Stimulated activated CD8-positive, alpha-beta memory T cell treated with anti-CD3 and anti-CD28 coated beads, Interleukin-15, amount 100 ng/mL, for 4 hours (primary cell): ENCODE data around the gene NRP1.
"Not testable (repeated sequence)": the region's sequence is repeated elsewhere in the genome, so short reads cannot be mapped to it uniquely, and the experiment has no call there.

Source experiments
- DNase-seq, 2 donors: peaks; one replicate each; pipeline ENCODE4 v3.0.0-alpha.2; 2020; ENCODE audit warnings: low read depth in 2 of 2

The NRP1 gene

DNA sequence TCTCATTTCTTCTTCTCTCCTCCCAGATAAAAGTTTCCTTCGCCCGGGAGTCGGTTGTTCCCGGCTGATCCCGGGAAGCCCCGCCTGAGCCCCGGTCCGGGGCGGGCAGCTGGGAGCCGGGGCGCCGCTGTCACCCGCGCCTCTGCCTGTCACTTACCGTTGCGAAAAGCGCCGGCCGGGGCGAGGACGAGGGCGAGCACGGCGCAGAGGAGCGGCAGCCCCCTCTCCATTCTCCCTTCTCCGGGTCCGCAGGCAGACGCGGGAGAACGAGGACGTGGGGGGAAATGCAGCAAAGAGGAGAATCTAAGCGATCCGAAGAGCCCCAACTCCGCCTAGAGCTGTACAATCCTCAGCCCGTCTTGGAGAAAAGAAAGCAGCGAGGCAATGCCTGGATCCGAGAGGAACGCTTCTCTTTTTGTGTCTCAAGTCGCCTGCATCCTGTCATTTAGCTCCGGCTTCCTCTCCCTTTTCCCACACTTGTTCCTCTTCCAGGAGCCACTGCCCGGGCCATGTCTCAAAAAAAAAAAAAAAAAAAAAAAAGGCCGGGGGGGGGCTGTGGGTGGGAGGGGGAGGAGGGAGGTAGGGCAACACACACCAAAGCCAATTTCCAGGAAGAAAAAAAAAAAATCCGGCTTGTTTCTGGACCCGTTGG, at the start of gene NRP1:
NRP1 (minus strand) TSS at position 515 of the 652 bp plus-strand sequence; CDS start at position 230, 285 bp downstream.
- no peak for DNase-seq

DNA sequence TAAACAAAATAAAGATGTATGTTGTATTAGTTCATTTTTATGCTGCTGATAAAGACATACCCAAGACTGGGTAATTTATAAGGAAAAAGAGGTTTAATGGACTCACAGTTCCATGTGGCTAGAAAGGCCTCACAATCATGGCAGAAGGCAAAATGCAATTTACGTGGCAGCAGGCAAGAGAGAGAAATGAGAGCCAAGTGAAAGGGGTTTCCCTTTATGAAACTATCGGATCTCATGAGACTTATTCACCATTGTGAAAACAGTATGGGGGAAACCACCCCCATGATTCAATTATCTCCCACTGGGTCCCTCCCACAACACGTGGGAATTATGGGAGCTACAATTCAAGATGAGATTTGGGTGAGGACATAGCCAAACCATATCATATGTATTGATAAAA, 49.7 kb upstream of the NRP1 start:
- DNase-seq: not testable (repeated sequence)

DNA sequence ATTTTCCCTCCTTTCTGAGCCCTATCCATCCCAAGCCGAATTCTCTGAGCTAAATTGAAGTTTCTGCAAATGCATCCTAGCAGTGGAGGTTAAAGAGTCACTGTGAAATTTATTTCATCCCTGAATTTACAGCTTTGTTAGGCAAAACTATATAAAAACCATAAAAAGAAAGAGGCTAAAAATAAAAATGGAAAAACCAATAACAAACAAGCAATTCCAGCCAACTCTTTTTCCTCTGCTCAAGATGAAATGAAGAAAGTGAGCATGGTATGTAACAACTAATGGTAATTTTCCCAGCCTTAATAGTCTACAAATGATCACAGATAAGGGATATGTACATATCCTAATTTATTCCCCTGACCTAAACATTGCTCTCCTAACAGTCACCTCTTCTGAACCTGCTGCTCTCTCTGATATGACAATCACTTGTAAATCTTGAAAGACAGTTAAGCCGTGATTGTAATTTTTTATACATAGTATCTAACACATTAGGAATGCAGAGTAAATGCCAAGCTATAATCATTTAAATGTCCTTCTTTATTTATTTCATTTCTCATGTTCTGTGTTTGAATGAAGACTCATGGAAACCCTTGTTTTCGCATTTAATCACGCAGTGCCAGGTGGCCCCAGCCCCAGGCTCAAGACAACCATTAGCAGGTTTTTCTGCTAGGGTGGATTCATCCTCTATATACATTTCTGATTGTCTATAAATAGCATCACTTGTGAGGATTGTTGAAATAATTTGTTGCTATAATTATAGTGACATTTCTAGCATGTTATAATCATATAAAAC, 48.6 kb upstream of the NRP1 start:
- DNase-seq: no peak

DNA sequence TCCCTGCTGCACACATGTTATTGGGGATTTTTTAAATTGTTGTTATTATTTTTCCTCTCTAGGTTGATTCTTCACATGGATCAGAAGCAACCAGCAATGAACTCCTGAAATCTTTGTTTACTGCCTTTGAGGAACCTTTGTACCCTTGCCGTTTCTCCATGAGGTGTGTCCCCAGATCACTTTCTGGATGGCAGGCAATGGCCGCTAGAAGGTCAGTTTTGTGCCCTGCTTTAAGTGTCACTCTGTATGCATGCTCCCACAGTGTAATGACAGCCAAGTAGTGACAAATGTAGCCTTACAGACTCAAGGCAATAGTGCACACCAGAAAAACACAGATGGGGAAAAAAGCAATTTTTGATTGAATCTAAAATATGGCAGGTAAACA, 47.7 kb upstream of the NRP1 start:
- DNase-seq: no peak

DNA sequence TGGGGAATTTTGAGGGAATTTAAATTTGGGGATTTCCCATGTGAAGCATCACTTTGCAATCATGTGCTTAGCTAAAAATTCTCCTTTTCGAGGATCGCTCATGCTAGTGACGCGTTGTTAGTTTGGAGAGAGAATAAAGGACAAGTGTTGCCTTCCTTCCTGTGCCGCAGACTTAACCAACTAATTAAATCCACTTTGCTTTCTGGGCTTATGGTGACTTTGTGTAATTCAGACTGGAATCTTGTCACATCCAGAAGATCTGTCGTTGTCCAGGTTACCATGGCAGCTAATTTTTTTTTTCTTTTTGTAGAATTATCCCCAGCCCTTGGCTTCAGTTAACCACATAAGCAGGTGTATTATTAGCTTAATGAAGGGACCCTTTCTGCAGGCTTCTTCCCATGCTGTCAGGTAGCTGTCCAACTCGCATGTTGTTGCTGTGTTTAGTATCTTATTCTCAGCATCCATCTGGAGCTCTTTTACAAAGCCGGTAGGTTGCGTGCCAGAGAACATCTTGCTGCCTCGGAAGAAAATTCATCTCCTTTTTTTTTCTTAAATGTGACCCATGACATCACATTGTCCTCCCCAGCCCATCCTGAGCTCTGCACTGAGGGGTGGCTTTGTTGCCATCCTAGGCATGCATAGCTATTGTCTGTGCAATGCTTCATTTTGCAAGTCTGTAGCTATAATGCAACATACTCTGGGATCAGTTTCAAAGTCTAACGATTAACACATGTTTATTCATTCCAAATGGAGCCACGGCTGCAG, 47.2 kb upstream of the NRP1 start:
- no peak for DNase-seq

DNA sequence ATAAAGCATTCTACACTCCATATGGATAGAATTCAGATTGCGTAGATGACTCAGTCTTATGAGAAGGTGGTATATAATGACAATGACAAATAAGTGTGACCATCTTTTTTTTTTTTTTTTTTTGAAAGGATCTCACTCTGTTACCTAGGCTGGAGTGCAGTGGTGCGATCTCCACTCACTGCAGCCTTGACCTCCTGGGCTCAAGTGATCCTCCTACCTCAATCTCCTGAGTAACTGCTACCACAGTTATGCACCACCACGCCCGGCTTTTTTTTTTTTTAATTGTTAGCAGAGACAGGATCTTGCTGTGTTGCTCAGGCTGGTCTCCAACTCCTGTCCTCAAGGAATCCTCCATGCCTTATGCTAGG, 43.2 kb upstream of the NRP1 start:
- no peak for DNase-seq

DNA sequence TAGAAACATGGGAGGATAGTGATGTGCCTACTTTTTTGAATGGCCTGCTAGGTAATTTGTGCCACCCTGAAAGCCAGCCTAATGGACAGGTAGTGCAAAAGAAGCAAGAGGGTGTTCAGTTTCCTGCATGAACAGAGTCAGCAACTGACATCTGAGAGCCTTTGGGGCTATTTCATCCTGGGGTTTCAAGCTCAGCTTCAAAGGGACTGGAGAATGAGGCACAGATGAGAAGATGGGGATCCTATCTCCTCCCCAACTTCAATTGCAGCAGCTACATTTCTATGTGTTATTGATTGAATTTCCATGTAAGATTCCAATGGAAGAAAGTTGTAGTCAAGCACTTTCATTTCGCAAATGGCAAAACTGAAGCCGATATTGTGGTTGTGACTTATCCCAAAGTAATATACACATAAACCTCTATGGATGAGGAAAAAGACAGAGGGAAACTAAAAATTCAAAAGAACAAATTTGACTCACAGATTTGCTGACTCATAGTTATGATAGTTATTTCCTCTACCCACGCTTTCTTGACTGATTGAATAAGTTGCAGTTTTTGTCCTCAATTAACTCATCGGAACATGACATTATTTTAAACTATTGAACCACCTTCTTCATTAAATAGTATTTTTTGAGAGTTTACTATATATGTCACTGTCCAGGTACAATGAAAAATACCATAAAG, 42.6 kb upstream of the NRP1 start:
- no peak for DNase-seq

DNA sequence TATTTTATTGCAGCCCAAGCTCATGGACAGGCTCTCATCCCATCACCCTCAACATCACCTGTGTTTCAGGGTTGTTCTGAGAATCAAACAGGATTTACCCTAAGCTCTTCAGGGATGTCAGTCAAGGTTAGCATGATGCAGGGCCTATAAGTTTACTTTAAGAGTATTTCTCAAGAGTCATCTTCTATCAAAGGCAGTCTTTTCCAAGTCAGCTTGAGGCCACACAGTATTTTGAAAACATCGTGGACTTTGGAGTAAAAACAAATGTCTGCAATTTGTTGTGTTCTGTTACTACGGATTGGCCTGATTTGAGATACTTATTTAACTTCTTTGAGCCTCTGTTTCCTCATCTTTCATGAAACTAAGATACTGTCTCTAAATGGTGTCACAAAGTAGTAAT, 42.0 kb upstream of the NRP1 start:
- no peak for DNase-seq

DNA sequence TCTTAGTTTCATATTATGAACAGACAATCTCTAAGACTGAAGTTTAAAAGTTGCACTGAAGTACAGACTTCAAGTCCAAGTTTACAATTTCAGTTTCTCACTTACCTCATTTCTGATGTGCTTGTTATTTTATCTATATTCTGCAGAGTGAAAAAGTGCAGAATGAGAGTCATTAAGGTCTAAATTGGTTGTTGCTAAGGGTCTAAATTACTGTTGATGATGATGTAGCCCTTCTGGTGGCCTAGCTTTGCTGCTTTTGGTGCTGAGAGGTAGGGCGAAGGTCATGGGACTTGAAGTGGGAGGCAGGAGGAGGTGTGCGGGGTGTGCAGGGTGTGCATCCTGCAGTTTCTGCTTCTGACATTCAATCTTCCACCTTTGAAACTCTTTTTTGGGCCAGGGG, 38.8 kb upstream of the NRP1 start:
- no peak for DNase-seq

DNA sequence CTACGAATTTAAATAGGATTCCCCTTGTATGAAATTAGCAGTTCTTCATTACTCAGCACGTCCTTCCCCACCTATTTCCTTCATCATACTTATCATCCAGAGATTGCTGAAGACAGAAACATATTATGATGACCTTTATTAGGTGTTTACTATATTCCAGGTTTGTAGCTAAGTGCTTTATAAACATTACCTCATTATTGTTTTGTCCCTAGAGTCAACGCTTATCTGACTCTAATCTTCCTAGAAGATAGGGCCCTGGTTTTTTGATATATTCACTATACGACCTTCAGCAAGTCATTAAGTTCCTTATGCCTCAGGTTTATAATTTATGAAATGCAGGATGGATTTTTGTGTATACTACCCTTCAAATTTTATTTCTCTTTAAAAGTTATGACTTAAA, 36.8 kb upstream of the NRP1 start:
- DNase-seq: no peak

DNA sequence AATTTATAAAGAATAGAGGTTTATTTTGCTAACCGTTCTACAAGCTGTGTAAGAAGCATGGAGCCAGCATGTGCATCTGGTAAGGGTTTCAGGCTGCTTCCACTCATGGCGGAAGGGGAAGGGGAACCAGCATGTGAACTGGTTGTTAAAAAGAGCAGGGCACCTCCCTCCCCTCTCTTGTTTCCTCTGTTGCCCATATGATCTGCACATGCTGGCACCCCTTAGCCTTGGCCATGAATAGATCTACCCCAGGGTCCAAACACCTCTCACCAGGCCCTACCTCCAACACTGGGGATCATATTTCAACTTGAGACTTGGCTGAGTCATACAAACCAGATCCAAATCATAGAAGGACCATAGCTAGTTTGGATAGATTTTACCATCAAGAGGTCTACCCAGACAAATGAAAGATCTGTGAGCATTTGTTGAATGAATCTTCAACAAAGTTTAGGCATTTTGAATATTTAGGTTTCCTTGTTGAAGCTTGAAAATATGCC, 36.0 kb upstream of the NRP1 start:
- DNase-seq: no peak

DNA sequence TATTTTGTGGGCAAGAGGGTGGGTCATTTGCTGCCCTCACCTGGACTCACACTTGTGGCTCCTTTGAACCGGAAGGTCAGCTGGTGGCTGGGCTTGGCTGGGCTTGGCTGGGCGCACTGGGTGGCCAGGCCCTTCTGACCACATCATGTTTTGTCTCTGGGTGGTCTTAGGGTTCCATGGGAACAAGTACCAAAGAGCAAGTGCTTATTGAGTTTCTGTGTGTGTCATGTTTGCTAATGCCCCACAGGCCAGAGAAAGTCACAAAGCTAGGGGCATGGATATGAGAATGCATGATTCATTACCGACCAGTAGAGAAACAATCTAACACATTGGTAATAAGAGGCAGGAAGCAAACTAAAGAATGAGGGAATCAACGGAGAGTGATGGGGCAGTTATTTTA, 33.6 kb upstream of the NRP1 start:
- no peak for DNase-seq

DNA sequence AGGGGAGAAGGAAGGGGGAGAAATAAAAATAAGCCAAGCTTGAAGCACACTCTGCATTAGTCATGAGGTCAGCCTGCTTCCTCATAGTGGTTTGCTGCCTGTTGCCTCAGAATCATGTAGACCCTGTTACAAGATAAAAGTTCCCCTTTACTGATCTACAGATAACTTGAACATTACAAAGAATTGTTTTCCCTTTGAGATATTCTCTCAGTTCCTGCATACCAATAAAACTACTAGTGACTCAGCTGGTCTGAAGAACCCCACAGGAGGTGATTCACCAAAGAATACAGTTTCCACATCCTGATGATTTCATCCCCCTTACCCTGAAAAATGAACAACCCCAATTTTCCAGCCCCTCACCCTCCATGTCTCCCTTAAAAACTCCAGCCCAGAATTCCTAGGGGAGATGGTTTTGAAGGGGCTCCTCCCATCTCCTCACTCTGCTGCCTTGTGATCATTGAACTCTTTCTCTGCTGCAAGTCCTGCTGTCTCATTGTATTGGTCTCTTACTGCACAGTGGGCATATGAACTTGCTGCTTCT, 31.5 kb upstream of the NRP1 start:
- DNase-seq: no peak

DNA sequence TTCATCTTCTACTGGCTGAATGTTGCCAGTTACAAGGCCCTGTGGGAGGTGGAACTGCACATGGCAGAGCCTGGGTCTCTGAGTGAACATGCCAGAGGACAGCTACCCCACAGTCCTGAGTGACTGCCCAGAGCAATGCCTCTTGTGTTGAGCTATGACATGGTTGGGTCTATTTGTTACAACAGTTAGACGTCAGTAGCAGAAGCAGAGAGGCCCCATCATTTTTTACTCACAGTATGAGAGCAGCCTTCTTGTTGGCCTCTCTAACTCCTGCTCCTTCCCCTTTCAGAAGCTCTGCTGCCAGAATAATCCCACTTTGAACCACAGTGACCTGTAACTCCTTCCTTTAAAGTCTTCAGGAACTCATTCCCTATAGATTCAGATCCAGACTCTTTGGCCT, 30.8 kb upstream of the NRP1 start:
- DNase-seq: no peak

DNA sequence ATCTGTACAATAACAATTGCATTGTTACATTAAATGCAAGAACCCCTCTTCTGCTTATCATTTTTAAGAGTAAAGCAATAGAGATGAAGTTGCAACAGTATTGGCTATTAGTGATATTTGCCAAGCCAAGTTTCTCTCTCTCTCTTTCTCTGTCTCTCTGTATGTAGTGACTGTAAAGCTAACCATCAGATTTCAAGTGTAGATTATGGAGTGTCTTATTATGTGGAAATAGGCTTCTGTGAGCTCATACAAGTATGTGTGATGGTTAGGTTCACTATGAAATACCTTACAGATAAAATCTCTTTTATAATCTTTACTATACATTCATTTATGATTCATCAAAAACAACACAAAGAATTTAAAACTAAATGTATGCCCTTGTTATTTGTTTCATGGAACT, 28.6 kb upstream of the NRP1 start:
- no peak for DNase-seq

DNA sequence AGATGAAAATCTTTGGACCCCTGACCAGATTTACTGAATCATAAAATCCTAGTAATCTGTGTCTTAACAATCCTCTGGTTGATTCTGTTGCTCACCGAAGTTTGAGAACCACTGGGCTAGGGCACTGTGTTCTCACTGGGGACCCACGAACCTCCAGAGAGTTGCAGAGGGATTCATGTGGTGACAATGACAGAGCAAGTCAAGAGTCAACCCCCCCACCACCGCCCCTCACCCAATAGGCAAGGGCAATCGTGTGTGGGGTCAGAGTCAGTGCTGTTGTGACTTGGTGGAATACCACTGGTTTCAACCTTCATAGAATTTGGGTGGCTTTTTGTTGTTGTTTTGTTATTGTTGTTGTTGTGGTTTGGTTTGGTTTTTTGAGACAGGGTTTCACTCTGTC, 23.5 kb upstream of the NRP1 start:
- DNase-seq: no peak

DNA sequence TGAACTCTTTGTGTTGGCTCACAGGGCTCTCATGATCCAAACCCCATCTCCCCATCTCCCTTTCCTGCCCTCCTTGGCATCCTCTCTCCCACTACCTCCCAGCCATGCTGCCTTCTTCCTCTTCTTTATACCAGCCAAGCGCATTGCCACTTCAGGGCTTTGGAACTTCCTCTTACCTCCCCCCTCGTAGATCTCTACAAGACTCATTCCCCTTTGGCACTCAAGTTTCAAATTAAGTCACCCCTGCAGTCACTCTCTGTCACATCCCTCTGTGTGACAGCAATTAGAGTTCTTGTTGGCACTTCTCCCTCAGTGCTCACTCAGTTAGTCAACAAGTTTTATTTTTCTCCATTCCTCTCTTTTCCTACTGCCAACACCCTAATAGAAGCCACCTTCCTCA, 20.8 kb upstream of the NRP1 start:
- DNase-seq: no peak

DNA sequence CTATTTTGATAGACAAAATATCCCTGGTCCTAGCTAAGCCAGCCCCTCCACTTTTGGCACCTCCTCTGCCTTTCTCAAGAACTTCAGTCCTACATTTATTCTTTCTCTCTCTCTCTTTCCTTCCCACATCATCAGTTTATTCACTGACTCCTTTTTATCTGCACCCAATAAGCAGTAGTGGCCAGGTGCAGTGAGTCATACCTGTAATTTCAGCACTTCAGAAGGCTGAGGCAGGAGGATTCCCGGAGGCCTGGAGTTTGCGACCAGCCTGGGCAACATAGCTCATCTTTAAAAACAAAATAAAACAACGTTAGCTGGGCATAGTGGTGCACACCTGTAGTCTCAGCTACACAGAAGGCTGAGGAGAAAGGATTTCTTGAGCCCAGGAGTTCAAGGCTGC, 19.4 kb upstream of the NRP1 start:
- no peak for DNase-seq

DNA sequence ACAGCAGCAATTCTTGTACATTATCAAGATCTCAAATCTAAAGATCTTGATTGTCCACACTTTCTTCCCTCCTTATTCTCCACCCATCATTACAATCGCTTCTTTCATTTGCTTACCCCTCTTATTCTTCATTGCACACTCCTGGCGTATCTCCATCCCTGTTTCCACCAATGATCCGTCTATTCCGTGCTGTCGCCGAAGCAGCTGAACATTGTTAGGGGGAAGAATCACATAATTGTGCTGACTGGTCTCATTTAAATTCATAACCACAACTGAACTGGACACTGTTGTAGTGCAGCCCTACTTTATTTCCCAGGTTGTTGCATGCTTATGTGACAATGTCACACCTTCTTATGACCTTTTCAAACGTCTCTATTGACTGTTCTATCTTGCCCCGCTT, 18.9 kb upstream of the NRP1 start:
- no peak for DNase-seq

DNA sequence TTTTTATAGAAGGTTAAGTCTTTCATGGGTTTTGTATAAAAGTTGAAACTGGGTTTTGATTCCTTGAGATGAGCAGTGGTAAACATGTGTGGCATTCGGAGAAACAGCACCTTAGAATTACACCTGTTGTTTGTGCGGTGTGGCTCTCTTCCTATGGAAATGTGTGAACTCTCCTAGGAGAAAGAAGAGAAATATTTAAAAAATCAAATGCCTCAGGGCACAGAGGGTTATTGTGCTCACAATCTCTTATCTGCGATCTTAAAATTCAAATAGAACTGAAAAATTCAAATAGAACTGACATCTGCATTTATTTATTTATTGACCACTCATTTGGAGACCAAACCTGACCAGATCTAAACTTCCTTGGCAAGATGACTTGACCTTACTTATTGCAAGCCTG, 18.1 kb upstream of the NRP1 start:
- DNase-seq: no peak

DNA sequence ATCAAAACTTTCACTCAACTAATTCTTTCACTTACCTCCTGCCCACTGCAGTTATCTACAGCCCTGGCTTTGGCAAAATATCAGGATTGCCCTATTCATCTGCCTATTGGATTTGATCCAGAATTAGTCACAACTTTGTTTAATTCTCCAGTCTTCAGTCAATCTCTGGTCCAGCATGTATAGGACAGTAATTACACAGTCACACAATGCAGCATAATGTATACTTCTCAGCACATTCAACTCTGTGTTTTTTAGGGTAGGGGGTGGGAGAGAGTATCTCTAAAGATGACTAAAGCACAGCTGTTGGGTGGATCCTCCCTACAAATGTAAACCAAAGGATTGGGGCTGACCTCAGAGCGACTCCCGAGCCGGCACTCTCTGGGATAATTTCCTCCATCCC, 17.7 kb upstream of the NRP1 start:
- no peak for DNase-seq

DNA sequence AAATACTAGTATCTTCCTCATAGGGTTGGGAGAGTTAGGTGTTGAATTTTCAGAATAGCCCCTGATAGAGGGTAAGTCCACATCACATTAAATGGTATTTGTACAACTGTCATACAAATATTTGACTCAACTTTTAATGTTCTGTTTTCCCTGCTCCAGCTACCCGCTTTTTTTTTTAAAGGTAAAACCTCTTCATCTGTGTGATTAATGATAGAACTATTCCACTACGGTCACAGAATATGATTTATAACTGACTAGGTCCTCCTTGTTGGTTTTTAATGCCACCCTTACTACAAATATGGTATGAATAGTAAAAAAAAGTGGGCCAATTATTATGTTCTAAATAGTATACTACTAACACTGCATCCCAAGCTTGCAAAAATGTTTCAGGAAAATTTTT, 15.6 kb upstream of the NRP1 start:
- no peak for DNase-seq
